HG03159 (cell line): Measurements from ENCODE around the gene HECW1.
"Not testable (repeated sequence)": the region's sequence is repeated elsewhere in the genome, so short reads cannot be mapped to it uniquely, and the experiment has no call there.

Experiments used
- ATAC-seq: cut with Tn5 transposase; IDR thresholded peaks from one replicate; pipeline ENCODE4 v1.9.1; 2021; ENCODE audit warnings: mild to moderate bottlenecking, moderate library complexity; ENCODE audit not compliant: unreplicated experiment

Gene HECW1

GRCh38 chr7:43460733-43461348 is 348.4 kb downstream of the HECW1 start:
- ATAC-seq, result no peak

GRCh38 chr7:43461349-43462024 is 349.0 kb downstream of the HECW1 start:
- no peak for ATAC-seq

GRCh38 chr7:43462836-43463235 is 350.4 kb downstream of the HECW1 start:
- ATAC-seq, result no peak

- ATAC-seq, result no peak
Measured at GRCh38 chr7:43463401-43463980, 351.0 kb downstream of the HECW1 start.

GRCh38 chr7:43465581-43466554 is 353.4 kb downstream of the HECW1 start:
- no peak for ATAC-seq

GRCh38 chr7:43467406-43467805 is 355.0 kb downstream of the HECW1 start:
- ATAC-seq, result no peak

- no peak for ATAC-seq
Measured at GRCh38 chr7:43467846-43468245, 355.4 kb downstream of the HECW1 start.

GRCh38 chr7:43469051-43469450 is 356.6 kb downstream of the HECW1 start:
- ATAC-seq, result no peak

- no peak for ATAC-seq
Measured at GRCh38 chr7:43470110-43470509, 357.7 kb downstream of the HECW1 start.

- no peak for ATAC-seq
Measured at GRCh38 chr7:43475983-43476382, 363.5 kb downstream of the HECW1 start.

GRCh38 chr7:43476896-43477295 is 364.4 kb downstream of the HECW1 start:
- ATAC-seq, result no peak

- no peak for ATAC-seq
Measured at GRCh38 chr7:43479042-43479441, 366.6 kb downstream of the HECW1 start.

GRCh38 chr7:43479543-43479942 is 367.1 kb downstream of the HECW1 start:
- no peak for ATAC-seq

GRCh38 chr7:43480581-43480980 is 368.1 kb downstream of the HECW1 start:
- no peak for ATAC-seq

GRCh38 chr7:43481902-43482678 is 369.6 kb downstream of the HECW1 start:
- no peak for ATAC-seq

GRCh38 chr7:43482679-43483252 is 370.3 kb downstream of the HECW1 start:
- ATAC-seq, result no peak

- no peak for ATAC-seq
Measured at GRCh38 chr7:43484678-43485395, 372.4 kb downstream of the HECW1 start.

GRCh38 chr7:43485580-43485979 is 373.1 kb downstream of the HECW1 start:
- no peak for ATAC-seq

GRCh38 chr7:43486008-43486407 is 373.6 kb downstream of the HECW1 start:
- not testable (repeated sequence) for ATAC-seq
